HUDEP-2 (cell line): ENCODE measurements around the gene NOC4L.

Experiments
- DNase-seq, 76 experiments: peaks; one replicate each; lab custom pipeline; 2025; ENCODE audit not compliant: unreplicated experiment in 76 of 76; lab: John Stamatoyannopoulos, UW

Gene NOC4L

DNA sequence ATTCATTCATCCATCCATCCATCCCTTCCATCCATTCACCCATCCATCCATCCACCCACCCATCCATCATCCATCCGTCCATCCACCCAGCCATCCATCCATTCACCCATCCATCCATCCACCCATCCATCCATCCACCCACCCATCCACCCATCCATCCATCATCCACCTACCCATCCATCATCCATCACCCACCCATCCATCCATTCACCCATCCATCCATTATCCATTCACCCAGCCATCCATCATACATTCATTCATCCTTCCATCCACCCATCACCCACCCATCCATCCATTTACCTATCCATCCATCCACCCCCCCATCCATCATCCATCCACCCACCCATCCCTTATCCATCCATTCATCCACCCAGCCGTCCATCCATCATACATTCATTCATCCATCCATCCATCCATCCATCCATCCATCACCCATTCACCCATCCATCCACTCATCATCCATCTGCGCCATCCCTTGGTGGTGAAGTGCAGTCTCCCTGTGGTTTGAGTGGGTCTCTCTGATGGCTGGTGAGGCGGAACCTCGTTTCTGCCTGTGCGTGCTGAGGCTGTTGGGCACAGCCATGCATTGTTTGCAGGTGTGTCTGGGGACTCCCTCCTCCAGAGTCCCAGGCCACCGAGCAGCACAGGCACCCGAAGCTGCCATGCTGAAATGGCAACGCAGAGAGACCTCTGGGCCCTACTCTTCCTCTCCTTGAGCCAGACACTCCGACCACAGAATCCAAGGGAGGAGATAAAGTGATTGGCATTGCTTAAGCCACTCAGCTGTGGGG, 22.7 kb downstream of the NOC4L start:
- no peak for DNase-seq

DNA sequence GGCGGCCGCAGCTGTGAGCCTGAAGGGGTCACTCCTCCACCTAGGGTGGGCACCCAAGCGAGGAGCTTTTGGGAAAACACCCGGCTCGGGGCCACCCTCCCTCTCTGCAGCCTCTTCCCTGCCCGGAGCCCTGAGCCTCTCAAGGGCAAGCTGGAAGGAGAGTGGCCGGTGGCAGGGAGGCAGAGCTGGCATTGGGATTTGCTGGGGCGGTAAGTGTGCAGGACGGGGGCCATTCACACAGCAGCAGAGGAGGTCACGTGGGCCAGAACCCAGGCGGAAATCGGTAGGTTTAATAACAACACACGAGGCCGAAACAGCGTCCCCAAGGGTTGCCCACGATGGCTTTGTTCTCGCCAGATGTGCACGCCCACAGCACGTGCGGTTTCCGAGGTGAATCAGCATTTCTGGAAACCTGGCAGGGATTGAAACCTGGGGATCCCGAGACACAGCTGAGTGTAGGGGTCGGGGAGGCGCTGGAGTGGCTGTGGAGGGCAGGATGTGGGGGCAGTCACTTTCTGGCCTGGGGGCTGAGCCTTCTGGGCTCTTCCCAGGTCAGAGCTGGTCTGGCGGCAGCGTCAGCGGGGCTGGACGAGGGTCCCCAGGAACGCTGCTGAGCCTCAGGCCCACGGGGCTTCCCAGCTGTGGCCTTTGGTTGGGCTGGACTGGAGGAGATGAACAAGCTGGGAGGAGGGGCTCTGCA, 23.5 kb downstream of the NOC4L start:
- DNase-seq: no peak

DNA sequence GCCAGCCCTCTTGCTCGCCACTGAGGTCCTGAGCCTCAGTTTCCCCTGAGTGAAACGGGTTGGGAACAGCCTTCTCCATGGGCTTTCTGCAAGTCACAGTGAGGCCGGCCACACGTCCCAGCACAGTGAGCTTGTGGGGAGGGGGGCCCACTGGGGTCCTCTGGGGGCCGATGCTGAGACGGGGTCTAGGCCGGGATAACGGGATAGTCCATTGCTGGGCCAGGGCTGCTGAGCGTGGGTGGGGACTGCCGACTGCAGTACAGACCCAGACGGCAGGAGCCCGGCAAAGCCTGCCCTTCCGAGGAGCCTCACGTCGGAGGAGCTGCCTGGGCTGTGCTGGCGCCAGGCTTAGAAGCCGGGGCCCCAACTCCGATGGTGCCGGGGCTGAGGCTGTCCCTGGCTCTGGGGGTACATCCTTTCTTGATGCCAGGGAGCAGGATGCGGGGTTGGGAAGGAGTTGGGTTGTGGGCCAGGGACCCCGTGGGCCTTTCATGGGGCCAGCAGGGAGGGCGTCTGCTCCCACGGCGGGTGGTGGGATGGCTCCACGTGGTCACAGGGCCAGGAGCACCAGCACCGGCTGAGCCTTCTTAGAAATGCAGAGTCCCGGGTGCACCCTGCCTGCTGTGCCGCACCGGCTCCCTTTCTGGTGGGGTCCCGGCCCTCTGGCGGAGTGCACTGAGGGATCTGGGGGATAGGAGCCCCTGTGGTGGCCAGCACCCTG, 24.2 kb downstream of the NOC4L start:
- DNase-seq: no peak

DNA sequence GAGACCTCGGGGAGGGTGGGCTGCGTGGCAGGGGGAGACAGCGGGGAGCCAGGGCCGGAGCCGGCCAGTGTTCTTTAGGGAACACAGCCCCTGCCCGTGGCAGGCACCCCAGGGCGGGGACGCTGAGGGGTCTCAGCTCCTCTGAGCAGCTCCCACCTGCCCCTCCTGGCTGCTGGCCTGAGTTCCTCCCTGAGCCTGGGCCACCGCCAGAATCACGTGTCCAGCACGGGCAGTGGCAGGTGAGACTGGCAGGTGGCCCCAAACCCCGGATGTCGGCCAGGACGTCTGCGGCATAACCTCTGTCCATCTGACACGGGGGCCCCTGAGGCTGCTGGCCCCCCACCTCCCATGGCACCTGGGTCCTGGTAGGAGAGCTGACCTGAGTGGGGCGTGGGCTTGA, 25.1 kb downstream of the NOC4L start:
- DNase-seq: no peak

DNA sequence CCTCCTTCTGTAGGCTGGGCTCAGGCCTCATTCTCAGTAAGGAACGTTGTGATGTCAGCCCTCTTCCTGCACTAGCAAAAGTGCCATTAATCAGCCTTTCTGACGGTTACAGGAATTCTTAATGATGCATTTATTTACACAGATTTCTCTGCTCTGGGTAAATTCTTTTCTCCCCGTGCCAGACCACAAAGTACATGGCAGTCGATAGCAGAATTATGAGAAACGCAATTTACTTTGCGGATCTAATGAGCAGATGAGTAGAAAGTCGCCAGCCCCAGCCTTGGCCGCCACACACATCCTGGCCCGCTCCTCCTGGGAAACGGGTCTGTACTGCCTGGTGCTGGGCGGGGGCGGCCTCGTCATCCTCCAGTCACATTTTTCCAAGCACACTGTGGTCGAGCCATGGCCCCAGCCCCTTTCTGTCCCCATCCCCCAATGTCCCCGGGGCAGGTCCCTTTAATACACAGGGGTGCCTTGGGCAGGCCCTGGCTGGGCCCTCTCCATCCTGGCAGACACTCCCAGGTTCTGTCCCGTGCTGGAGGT, 25.9 kb downstream of the NOC4L start:
- no peak for DNase-seq

DNA sequence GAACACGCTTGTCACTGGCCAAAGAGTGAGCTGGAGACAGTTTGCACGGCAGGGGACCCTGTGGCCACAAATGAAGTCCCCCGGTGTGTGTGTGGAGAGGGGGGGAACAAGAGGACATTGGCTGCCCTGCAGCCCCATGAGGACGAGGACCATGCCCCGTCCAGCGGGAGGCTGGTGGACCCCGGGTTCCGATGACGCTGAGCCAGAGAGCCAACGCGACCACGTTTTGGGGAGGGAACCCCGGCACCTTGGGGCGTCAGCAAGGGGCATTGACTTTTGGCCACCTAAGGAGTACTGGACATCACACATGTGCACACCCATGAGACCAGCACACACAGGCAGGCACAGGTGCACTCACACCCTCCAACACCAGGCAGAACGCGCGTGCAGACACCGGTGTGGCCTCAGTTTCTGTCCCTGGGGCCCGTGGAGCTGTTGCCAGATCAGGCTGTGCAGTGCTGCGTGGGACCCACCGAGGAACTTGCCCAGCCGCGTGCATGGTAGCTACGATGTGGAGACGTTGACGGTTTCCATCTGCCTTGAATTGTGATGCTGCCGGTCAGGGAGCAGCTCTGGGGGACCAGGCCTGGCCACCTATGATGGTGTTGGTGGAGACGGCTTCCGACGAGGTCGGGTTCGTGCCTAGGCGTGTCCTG, 26.5 kb downstream of the NOC4L start:
- no peak for DNase-seq

DNA sequence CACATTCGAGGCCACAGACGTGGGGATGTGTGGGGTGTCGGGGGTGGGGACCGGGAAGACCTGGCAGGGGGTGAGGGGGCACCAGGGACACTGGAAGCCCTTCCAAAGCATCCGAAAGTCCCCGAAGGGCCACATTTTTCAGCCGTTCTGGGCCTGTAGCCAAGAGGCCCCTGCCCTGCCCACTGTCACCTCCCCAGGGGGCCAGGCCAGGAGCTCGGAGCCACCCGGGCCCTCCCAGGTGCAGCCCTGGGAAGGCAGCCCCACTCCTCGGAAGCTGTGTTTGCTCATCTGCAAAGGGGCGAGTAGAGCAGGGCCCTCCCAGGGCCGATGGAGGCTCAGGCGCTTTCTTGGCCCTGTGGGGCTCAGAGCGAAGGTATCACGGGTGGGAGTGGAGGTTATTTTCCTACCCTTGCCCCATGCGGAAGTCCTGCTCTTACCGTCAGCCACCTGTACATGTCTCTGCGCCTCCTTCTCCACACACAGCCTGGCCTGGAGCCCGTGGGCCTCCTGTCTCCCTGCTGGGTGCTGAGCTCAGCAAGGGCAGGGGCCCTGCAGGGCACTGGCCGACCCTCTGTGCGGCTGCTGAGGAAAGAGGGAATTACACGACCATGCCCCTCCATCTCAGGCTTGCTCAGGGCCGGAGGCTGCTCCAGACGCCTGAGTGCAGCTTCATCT, 27.2 kb downstream of the NOC4L start:
- DNase-seq: no peak

DNA sequence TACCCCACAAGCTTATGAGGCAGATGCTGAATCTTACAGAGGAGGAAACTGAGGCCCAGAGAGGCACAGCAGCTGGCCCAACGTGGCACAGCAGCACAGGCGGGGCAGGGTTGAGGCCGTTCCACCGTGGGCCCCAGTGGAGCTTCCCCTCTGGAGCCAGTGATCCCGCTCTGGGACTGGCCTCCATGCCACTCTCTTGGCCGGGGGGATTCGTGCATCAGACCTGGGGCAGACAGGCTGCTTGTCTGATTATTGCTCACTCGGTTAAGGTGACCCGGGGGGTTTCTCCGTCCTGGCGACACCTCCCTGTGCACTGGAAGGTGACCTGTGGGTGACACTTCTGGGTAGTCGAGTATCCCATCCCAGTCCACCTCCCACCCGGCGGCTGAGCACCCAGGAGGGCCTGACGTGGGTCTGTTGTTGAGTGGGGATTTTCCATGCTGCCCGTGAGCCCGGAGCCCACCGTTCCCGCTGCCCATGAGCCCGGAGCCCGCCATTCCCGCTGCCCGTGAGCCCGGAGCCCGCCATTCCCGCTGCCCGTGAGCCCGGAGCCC, 27.8 kb downstream of the NOC4L start:
- no peak for DNase-seq

DNA sequence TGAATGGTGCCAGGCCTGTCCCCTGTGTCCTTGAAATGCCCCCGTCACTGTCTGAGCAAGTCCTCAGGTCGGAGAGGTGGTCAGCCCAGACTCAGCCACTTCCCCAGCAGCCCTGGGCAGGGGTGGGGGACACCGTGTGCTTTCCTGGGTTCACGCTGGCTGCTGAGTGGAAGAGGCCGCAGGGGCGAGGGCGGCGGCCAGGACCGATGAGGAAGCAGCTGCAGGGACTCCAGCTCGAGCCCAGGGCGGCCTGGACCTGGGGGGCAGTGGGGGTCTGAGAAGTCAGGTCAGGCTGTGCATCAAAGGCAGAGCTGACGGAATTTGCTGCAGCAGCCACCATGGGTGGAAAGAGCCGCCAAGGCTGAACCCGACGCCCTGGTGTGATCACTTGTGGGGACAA, 28.4 kb downstream of the NOC4L start:
- no peak for DNase-seq

DNA sequence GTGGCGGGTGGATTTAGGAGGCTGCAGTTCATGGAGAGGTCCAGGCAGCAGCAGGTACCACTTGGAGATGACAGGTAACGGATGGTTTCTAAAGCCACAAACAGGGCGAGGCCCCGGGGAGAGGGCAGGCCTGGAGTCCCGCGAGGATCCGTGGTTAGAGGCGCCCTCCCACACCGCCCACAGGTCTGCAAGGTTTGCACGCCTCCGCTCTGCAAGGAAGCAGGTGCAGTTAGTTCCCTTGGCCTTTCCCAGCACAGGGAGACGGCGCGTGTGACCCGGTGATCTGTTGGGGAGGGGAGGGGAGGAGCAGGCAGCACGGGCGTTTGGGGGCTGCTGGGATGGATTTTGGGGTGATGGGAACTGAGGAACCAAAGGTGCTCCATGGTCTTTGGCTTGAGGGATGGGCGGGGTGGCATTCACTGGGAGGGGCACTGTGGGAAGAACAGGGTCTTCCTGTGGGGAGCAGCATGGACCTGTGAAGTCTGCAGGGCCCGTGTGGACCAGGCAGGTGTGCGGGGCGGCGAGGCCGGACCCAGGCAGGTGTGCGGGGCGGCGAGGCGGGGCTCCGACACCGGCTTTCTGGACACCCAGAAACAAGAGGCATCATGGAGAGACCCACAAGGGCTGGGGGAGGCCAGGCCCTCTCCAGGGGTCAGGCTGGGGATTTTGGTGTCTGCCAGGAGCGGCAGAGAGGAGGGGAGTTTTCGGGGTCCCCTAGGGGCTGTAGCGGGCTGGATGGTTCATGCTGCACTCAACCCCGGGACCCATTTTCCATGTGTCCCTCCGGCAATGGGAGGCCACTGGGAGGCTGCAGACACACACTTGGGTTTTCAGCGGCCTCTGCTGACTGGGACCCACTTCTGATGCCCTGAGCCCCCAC, 29.1 kb downstream of the NOC4L start:
- DNase-seq: no peak

DNA sequence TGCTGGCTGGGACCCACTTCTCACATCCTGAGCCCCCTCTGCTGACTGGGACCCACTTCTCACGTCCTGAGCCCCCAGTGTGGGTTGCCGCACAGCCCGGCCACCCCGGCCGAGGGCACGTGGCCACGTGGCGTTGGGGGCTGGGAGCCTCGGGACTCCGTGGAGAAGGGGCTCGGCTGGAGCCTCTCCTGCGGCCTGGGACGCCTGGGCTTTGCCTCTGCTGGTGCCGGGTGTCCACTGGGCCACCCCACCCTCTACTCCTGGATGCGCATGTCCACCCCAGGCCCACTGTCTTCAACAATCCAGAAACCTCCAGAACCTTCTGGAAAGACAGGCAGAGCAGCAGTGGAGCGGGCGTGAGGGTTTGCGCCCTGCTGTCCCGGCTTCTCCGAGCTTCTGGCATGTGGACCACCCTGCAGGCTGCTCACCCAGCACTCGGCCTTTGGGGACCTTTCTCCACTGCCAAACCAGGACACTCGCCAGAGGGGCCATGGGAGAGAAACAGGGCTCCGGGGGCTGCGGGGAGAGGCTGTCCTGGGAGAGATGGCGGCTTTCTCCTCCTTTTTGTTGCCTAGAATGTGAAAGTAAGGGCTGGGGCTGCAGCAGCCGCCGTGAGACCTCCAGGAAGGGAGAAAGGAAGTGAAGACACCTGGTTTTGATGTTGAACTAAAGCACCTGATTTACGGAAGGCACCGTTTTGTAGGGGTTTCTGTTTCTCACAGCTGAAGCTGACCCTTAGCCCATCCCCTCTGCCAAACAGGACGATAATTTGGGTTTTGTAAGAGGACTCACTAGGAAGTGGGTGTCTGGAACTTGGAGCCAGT, 30.0 kb downstream of the NOC4L start:
- no peak for DNase-seq

DNA sequence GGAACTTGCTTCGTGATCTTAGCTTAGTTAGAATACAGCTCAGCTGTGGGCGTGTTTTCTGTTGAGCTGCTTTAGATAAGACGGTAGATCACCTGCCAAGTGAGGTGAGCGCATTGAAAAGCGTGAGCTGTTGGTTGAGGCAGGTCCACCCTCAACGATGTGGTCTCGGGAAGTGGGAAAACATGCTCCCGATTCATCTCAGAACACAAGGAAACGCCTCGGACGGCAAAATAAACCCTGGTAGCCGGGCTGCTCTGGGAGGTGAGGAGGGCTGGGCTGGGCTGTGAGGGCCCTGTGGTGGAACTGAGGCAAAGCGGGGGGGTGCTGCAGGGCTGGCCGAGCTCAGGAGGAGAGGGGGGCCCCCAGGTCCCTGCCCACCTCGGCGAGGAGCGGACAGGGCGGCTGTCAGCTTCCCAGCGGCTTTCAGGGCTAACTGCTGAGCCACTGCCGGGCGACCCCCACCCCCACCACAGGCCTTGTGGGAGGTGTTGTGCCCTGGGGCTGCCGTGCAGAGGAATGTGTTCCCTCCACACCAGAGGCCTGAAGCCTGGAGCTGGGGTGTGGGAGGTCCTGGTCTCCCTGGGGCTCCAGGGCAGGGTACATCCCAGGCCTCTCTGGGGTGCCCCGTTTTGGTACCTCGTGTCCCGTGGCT, 30.7 kb downstream of the NOC4L start:
- no peak for DNase-seq

DNA sequence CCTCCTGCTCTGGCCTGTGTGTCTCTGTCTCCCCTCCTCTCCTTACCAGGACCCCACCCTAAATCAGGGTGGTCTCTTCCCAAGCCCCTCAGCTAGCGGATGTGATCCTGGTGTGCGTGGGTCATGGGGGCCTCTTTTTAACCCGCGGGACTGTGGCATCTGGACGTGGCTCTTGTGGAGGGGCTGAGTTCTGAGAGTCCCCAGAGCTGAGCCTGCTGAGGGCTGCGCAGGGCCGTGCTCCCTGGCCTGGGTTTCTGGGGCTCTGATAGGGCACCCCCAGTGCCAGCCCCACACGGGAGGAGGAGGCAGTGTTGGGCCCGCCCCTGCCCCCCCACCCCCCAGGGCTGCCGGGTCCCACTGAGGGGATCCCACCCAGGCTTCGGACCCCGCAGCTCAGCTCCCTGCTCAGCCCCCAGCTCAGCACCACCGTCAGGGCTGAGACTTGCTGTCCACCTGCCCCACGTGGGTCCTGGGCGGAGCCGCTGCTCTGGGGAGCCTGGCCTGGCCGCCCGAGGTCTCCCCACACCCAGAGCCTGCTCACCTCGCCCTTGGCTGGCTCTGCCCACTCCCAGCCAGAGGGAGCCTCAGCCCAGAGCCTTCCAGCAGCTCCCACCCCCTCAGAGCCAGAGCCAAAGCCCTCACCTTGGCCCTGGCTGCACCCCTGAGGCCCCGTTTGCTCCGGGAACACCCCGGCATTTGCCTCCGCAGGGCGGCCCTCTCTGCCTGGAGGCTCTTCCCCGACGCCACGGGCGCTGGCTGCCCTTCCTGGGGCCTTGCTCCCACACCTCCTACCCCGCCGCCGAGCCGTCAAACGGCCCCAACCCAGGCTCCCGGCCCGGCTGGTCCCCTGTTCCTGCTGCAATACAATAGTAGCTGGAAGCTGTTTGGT, 31.5 kb downstream of the NOC4L start:
- no peak for DNase-seq

DNA sequence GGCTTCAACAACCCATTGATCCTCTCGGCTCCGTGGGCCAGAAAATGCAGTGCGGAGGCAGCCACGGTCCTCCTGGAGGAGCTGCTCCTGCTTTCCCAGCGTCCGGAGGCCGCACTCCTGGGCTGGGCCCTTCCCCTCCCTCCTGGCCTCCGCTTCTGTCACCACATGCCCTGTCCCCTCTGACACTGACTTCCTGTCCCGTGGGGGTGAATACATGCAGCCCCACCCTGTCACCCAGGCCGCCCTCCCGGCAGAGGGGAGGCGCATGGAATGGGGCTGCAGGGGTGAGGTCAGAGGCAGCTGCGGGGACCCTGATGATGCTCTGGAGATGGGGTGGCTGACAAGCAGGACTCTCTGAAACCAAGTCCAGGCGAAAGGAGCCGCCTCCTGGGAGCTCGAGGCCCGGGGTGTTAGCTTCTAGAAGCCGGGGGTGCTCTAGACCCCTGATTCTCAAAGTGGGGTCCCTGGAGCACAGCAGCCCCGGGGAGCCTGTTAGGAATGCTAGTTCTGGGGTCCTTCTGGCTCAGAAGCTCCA, 32.2 kb downstream of the NOC4L start:
- no peak for DNase-seq

DNA sequence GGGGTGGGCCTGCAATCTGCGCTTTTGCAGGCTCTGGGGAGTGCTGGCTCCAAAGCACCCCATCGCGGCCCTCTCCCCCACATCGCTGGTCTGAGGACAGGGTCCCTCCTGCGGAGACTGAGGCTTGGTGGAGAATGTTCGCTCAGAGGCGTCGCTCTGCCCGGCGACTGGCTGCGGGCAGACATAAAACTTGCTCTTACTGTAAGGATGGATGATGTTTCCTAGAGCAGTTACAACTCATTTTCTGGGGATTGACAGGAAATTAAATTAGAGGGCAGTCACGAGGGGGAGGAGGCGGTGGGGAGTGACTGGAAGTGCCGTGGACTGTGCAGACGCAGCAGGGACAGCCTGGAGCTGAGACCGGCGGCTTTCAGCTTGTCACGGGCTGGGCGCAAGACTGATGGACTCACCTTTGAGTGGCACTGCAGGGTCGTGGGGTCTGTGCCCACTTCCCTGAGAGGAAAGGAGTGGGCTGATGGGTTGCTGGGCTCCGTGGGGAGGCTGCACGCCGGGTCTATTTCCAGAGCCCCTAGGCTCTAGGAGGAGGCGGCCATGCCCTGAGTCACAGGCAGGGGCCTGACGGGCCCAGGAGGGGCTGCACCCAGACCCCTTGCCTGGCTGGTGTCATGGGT, 32.8 kb downstream of the NOC4L start:
- DNase-seq: no peak

DNA sequence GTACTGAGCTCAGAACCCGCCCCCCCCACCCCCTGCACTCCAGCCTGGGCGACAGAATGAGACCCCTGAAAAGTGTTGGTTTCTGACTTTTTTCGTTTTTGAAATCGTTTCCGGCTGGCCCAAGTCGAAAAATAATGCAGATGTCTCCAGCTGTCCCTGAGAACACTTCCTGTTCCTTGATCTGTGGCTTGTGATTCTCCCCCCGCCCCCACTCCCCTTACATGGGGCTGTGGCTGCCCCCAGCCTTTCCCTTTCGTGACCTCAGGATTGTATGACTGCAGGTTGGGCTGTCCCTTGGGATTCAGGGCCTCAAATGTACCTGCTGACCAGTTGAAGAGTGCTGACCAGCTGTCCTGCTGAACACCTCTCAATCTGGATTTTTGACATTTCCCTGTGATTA, 34.1 kb downstream of the NOC4L start:
- no peak for DNase-seq
